HG03060 (cell line): Measurements from ENCODE around the gene VILL.
"Not testable (repeated sequence)": the region's sequence is repeated elsewhere in the genome, so short reads cannot be mapped to it uniquely, and the experiment has no call there.

ENCODE experiments used
- ATAC-seq: cut with Tn5 transposase; IDR thresholded peaks from one replicate; pipeline ENCODE4 v1.9.1; 2021; ENCODE audit warnings: low read depth, moderate number of reproducible peaks; ENCODE audit not compliant: unreplicated experiment

Gene VILL

GRCh38 chr3:38031022-38031994, 40.7 kb downstream of the VILL start:
- ATAC-seq = no peak

DNA sequence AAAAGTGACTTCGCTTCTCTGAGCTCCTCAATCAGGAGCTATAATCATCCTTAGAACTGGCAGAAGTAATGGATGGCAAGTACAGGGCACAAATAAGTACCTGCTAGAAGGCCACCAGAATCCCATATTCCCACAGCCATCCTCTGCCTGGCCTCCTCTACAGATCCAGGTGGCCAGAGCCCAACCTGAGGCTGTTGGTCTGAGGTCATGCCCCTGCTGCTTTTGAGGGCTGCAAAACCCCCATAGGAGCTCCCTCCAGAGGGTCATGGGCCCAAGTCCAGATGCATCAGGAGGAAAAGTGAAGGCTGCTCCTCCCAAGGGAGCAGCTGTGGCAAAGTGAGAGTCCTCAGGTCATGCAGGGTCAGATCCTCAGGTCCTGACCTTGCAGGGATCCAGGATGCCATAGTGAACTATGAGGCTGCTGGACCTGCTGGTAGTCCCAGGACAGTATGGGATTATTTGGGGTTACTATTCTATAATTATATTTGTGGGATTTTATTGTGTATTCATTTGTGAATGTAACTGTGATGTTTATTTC, 41.8 kb downstream of the VILL start:
- no peak for ATAC-seq

DNA sequence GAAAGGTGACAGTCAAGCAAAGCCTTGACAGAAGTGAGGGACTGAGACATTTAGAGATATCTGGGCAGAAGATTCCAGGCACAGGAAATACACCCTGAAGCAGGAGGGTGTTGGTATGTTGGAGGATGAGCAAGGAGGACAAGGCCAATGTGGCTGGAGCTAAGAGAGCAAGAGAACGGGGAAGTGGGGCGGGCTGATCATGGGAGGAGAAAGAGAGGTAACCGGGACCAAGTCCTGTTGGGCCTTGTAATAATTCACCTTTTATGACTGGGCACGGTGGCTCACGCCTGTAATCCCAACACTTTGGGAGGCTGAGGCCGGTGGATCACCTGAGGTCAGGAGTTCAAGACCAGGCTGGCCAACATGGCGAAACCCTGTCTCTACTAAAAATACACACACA, 43.0 kb downstream of the VILL start:
- ATAC-seq = not testable (repeated sequence)

DNA sequence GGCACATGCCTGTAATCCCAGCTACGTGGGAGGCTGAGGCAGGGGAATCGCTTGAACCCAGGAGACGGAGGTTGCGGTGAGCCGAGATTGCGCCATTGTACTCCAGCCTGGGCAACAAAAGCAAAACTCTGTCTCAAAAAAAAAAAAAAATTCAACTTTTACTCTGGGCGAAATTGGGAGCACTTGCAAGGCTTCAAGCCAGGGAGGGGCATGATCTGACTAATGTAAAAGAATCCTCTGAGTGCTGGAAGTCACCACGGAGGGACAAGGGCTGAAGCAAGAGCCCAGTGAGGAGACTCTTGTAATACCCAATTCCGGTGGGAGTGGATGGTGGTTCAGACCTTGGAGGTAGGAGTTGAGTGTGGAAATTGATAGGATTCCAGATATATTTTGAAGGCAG, 43.7 kb downstream of the VILL start:
- not testable (repeated sequence) for ATAC-seq

GRCh38 chr3:38036286-38036685, 45.7 kb downstream of the VILL start:
- no peak for ATAC-seq

DNA sequence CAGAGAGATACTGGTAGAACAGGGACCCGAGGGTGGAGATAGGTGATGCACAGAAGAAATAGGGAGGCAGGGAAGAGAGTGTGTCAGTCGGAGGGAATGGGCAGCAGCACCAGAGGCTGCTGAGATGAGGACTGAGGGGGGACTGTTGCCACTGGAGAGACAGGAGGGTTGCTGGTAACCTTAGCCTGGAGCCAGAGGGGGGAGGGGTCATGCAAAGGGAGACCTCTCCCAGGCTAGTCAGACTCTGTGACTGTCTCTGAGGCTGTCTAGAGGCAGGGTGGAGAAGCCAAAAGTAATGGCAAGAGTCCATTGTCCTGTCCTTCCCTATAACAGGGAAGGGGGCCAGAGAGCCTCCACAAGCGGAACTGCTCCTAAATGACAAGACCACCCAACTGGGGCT, 46.3 kb downstream of the VILL start:
- ATAC-seq = no peak

- no peak for ATAC-seq
These were observed 47.9 kb downstream of the VILL start for GRCh38 chr3:38038447-38038911.

DNA sequence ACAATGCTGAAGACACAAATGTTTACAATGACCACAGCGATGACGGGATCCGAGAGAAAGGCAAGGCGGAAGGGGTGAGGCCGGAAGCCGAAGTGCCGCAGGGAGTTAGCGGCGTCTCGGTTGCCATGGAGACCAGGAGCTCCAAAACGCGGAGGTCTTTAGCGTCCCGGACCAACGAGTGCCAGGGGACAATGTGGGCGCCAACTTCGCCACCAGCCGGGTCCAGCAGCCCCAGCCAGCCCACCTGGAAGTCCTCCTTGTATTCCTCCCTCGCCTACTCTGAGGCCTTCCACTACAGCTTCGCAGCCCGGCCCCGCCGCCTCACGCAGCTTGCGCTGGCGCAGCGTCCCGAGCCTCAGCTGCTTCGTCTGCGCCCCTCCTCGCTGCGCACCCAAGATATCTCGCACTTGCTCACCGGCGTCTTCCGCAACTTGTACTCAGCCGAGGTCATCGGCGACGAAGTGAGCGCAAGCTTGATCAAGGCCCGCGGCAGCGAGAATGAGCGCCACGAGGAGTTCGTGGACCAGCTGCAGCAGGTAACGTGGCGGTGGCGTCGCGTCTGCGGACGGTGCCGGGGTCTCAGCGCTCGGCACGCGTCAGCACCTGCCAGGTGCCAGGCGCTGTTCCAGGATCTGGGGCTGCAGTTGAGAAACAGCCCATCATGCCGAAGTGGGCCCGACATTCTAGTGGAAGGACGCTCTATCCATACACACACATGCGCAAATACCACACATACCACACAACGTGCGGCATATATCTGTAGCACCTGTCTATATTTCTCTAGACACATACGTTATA, 48.7 kb downstream of the VILL start, which contains the start of gene DLEC1:
TSS of gene DLEC1 (plus strand) at position 108 of the 798 bp plus-strand sequence. CDS start at position 126, 18 bp downstream.
- ATAC-seq = peak; percentile 47

- no peak for ATAC-seq
These were observed 49.3 kb downstream of the VILL start for GRCh38 chr3:38039899-38040261.

GRCh38 chr3:38040401-38040800, 49.8 kb downstream of the VILL start:
- ATAC-seq = no peak

DNA sequence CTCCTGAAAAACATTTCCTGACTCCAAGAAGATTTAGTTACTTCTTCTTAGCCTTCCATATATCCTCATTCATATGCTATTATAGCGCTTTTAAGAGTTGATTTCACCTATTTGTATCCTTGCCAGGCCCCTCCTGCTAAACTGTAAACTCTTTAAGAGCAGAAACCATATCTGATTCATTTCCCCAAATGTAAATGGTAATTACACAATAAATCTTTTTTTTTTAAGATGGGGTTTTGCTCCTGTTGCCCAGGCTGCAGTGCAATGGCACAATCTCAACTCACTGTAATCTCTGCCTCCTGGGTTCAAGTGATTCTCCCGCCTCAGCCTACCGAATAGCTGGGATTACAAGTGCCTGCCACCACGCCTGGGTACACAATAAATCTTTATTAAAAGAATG, 52.9 kb downstream of the VILL start:
- ATAC-seq = no peak

GRCh38 chr3:38046027-38046426, 55.4 kb downstream of the VILL start:
- ATAC-seq = no peak

- no peak for ATAC-seq
These were observed 56.2 kb downstream of the VILL start for GRCh38 chr3:38046821-38047220.

- ATAC-seq = no peak
These were observed 57.3 kb downstream of the VILL start for GRCh38 chr3:38047896-38048295.

DNA sequence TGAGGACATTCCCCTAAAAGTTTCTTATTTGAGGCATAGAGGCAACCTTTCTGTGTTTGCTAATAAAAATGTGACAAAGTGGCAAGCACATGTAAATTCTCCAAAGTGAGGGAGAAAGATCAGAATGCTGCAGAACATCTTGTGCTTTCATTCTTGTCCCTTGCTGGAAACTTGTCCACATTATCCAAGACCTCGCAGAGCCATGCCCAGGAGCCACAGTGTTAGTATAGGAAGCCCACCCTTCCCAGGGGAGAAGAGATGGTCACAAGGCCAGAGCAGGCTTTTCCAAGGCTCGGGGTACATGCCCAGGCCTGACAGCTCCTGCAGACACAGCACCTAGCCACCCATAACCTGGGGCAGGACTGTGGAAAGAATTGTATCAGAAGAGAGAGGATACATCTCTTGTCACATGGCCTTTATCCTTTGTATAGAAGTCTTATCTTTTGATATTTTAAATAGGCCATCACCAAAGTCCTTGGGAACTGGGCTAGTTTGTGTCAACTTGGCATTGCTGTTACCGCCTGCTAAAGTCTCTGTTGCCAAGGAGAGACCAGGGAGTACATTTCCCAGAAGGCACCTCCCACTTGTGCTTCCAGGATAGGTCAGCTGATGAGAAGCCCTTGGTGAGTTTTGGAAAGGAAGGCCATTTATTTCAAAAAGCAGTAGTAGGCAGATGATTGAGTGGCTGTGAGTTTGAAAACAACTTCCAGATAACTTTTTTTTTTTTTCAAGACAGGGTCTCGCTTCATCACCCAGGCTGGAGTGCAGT, 59.0 kb downstream of the VILL start:
- ATAC-seq = no peak

DNA sequence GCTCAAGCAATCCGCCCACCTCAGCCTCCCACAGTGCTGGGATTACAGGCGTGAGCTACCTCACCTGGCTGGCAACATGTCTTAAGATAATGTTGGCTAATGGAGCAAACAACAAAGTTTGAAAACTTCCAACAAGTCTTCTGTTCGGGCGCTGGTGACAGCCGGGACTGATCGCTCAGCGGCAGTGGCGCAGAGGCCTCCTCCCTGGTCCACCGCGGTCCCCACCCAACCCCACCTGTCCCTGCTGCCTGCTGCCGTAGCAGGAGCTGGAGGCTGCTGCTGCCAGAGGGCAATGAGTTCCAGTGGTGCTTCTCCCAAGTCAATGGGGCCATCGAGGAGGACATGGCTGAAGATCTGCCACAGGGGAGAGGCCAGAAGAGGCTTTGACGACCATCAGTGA, 60.5 kb downstream of the VILL start:
- no peak for ATAC-seq

DNA sequence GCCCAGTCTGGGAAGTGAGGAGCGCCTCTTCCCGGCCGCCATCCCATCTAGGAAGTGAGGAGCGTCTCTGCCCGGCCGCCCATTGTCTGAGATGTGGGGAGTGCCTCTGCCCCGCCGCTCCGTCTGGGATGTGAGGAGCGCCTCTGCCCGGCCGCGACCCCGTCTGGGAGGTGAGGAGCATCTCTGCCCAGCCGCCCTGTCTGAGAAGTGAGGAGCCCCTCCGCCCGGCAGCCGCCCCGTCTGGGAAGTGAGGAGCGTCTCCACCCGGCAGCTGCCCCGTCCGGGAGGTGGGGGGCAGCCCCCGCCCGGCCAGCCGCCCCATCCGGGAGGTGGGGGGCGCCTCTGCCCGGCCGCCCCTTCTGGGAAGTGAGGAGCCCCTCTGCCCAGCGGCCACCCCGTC, 62.7 kb downstream of the VILL start:
- not testable (repeated sequence) for ATAC-seq

DNA sequence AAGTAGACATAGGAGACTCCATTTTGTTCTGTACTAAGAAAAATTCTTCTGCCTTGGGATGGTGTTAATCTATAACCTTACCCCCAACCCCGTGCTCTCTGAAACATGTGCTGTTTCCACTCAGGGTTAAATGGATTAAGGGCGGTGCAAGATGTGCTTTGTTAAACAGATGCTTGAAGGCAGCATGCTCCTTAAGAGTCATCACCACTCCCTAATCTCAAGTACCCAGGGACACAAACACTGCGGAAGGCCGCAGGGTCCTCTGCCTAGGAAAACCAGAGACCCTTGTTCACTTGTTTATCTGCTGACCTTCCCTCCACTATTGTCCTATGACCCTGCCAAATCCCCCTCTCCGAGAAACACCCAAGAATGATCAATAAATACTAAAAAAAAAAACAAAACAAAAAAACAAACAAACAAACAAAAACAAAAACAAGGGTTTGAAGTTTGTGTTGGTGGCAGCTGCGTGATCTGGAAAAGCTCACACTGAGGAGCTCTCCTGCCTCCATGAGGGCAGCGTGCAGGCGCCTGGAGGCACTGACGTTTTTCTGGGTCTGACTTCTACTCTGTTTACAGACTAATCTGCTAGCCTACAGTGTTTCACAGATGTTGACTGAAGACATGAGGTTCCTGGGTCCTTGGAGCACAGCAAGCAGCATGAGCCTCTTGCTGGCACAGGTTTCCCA, 63.4 kb downstream of the VILL start:
- ATAC-seq = not testable (repeated sequence)

DNA sequence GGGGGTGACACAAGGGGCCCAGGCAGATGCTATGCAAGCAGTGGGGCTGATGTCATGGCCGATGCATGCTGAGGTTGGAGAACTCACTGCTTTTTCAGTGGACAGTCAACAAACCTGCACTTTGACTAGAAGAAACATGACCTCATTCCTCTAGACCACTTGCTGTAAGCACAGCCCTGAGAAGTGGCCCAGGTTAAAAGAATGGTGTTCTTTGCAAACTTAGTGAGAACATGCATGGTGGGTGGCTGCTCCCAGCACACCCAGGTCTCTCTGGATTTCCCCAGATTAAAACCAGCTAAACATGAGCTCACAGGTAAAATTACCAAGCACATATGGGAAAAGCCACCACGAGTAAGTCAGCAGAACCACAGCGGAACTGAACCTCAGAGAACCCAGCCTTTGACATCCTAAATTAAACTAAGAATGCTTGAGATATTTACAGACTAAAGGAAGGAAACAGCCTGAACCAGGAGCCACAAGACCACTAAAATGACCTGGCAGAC, 64.0 kb downstream of the VILL start:
- ATAC-seq = no peak
